Adrenal gland (tissue), 5 donors: ENCODE results near the gene GPC5.

ENCODE experiments used
- CTCF ChIP-seq, 6 experiments: fragments of 450-650 bp in 4 of 6; fragments of 200-600 bp in 2 of 6; sonication (generic) in 1 of 6; IDR thresholded peaks; 1 replicate in 5 of 6; 2 replicates in 1 of 6; pipeline versions ENCODE4 v1.5.1 to v1.8.0; 2016 to 2021; ENCODE audit warnings: antibody characterized with exemption in 6 of 6, mild to moderate bottlenecking in 2 of 6, moderate library complexity in 1 of 6
- POLR2A ChIP-seq, 2 donors: fragments of 450-650 bp; IDR thresholded peaks; one replicate each; pipeline ENCODE4 v1.6.1; 2017; ENCODE audit warnings: antibody characterized with exemption in 2 of 2, mild to moderate bottlenecking in 2 of 2, moderate library complexity in 1 of 2
- donor health status: DM: no; HTN: no; CAD: no.

- TF ChIP-seq CTCF (IDR thresholded peaks at IDR 0.05) (no peak), POLR2A (IDR thresholded peaks at IDR 0.05) (no peak)
Measured at GRCh38 chr13:92549276-92549675, 1150.9 kb downstream of the GPC5 start.
